ENCODE measurements around the gene PABPN1.

Gene PABPN1

GRCh38 chr14:23355871-23356435, 34.7 kb downstream of the PABPN1 start:
- Histone ChIP-seq H3K27me3 (ENCODE audit: control insufficient read depth in 1 of 2, insufficient read depth in 2 of 2, low read length in 2 of 2) (no peaks in the 10 kb centered on the region), H3K27ac (ENCODE audit: low read depth, low read length) (no peak overlapping the region), H3K36me3 (ENCODE audit: insufficient read depth, low read length) (peaks cover 17% of the 10 kb centered on the region), H3K4me1 (ENCODE audit: insufficient read depth, low read length) (peaks cover 17% of the 10 kb centered on the region), H3K9me3 (ENCODE audit: low read length) (no peaks in the 10 kb centered on the region), H3K4me3 (ENCODE audit: low read depth in 1 of 2, low read length in 2 of 2) (no peak overlapping the region), H3K9ac (ENCODE audit: low read length) (no peak overlapping the region)

GRCh38 chr14:23356662-23357061, 35.4 kb downstream of the PABPN1 start:
- no peak overlapping the region for H3K4me3 ChIP-seq (ENCODE audit: low read depth in 1 of 2, low read length in 2 of 2)
- peaks cover 19% of the 10 kb centered on the region for H3K4me1 ChIP-seq (ENCODE audit: insufficient read depth, low read length)
- H3K27me3 ChIP-seq (ENCODE audit: control insufficient read depth in 1 of 2, insufficient read depth in 2 of 2, low read length in 2 of 2) = no peaks in the 10 kb centered on the region
- H3K36me3 ChIP-seq (ENCODE audit: insufficient read depth, low read length) = peaks cover 17% of the 10 kb centered on the region
- H3K9ac ChIP-seq (ENCODE audit: low read length) = no peak overlapping the region
- no peak overlapping the region for H3K27ac ChIP-seq (ENCODE audit: low read depth, low read length)
- no peaks in the 10 kb centered on the region for H3K9me3 ChIP-seq (ENCODE audit: low read length)

GRCh38 chr14:23357261-23357660, 36.0 kb downstream of the PABPN1 start:
- H3K4me1 ChIP-seq (ENCODE audit: insufficient read depth, low read length) = peaks cover 22% of the 10 kb centered on the region
- no peak overlapping the region for H3K4me3 ChIP-seq (ENCODE audit: low read depth in 1 of 2, low read length in 2 of 2)
- H3K27me3 ChIP-seq (ENCODE audit: control insufficient read depth in 1 of 2, insufficient read depth in 2 of 2, low read length in 2 of 2) = no peaks in the 10 kb centered on the region
- H3K36me3 ChIP-seq (ENCODE audit: insufficient read depth, low read length) = peaks cover 17% of the 10 kb centered on the region
- no peak overlapping the region for H3K9ac ChIP-seq (ENCODE audit: low read length)
- H3K9me3 ChIP-seq (ENCODE audit: low read length) = no peaks in the 10 kb centered on the region
- H3K27ac ChIP-seq (ENCODE audit: low read depth, low read length) = no peak overlapping the region

GRCh38 chr14:23358042-23358441, 36.8 kb downstream of the PABPN1 start:
- Histone ChIP-seq H3K4me1 (ENCODE audit: insufficient read depth, low read length) (peaks cover 22% of the 10 kb centered on the region), H3K36me3 (ENCODE audit: insufficient read depth, low read length) (peaks cover 17% of the 10 kb centered on the region), H3K27ac (ENCODE audit: low read depth, low read length) (no peak overlapping the region), H3K27me3 (ENCODE audit: control insufficient read depth in 1 of 2, insufficient read depth in 2 of 2, low read length in 2 of 2) (no peaks in the 10 kb centered on the region), H3K4me3 (ENCODE audit: low read depth in 1 of 2, low read length in 2 of 2) (no peak overlapping the region), H3K9me3 (ENCODE audit: low read length) (no peaks in the 10 kb centered on the region), H3K9ac (ENCODE audit: low read length) (no peak overlapping the region)

GRCh38 chr14:23358553-23359166, 37.4 kb downstream of the PABPN1 start:
- H3K9ac ChIP-seq (ENCODE audit: low read length) = no peak overlapping the region
- H3K27ac ChIP-seq (ENCODE audit: low read depth, low read length) = no peak overlapping the region
- H3K4me3 ChIP-seq (ENCODE audit: low read depth in 1 of 2, low read length in 2 of 2) = no peak overlapping the region
- H3K36me3 ChIP-seq (ENCODE audit: insufficient read depth, low read length) = peaks cover 17% of the 10 kb centered on the region
- H3K27me3 ChIP-seq (ENCODE audit: control insufficient read depth in 1 of 2, insufficient read depth in 2 of 2, low read length in 2 of 2) = no peaks in the 10 kb centered on the region
- H3K9me3 ChIP-seq (ENCODE audit: low read length) = no peaks in the 10 kb centered on the region
- H3K4me1 ChIP-seq (ENCODE audit: insufficient read depth, low read length) = peaks cover 25% of the 10 kb centered on the region

GRCh38 chr14:23359167-23359626, 37.9 kb downstream of the PABPN1 start:
- Histone ChIP-seq H3K27me3 (ENCODE audit: control insufficient read depth in 1 of 2, insufficient read depth in 2 of 2, low read length in 2 of 2) (no peaks in the 10 kb centered on the region), H3K4me3 (ENCODE audit: low read depth in 1 of 2, low read length in 2 of 2) (no peak overlapping the region), H3K36me3 (ENCODE audit: insufficient read depth, low read length) (peaks cover 17% of the 10 kb centered on the region), H3K27ac (ENCODE audit: low read depth, low read length) (no peak overlapping the region), H3K9me3 (ENCODE audit: low read length) (no peaks in the 10 kb centered on the region), H3K9ac (ENCODE audit: low read length) (no peak overlapping the region), H3K4me1 (ENCODE audit: insufficient read depth, low read length) (peaks cover 30% of the 10 kb centered on the region)

GRCh38 chr14:23359722-23360447, 38.6 kb downstream of the PABPN1 start:
- H3K4me3 ChIP-seq (ENCODE audit: low read depth in 1 of 2, low read length in 2 of 2) = no peak overlapping the region
- no peak overlapping the region for H3K27ac ChIP-seq (ENCODE audit: low read depth, low read length)
- peaks cover 35% of the 10 kb centered on the region for H3K4me1 ChIP-seq (ENCODE audit: insufficient read depth, low read length)
- peaks cover 17% of the 10 kb centered on the region for H3K36me3 ChIP-seq (ENCODE audit: insufficient read depth, low read length)
- no peaks in the 10 kb centered on the region for H3K9me3 ChIP-seq (ENCODE audit: low read length)
- no peaks in the 10 kb centered on the region for H3K27me3 ChIP-seq (ENCODE audit: control insufficient read depth in 1 of 2, insufficient read depth in 2 of 2, low read length in 2 of 2)
- H3K9ac ChIP-seq (ENCODE audit: low read length) = no peak overlapping the region

- Histone ChIP-seq H3K4me1 (ENCODE audit: insufficient read depth, low read length) (peaks cover 35% of the 10 kb centered on the region), H3K27me3 (ENCODE audit: control insufficient read depth in 1 of 2, insufficient read depth in 2 of 2, low read length in 2 of 2) (no peaks in the 10 kb centered on the region), H3K36me3 (ENCODE audit: insufficient read depth, low read length) (peaks cover 17% of the 10 kb centered on the region), H3K9ac (ENCODE audit: low read length) (no peak overlapping the region), H3K27ac (ENCODE audit: low read depth, low read length) (peak overlapping the region; percentile 23), H3K9me3 (ENCODE audit: low read length) (no peaks in the 10 kb centered on the region), H3K4me3 (ENCODE audit: low read depth in 1 of 2, low read length in 2 of 2) (no peak overlapping the region)
These were observed 39.2 kb downstream of the PABPN1 start for GRCh38 chr14:23360496-23360895.

GRCh38 chr14:23361320-23361719, 40.1 kb downstream of the PABPN1 start:
- H3K4me3 ChIP-seq (ENCODE audit: low read depth in 1 of 2, low read length in 2 of 2) = no peak overlapping the region
- H3K4me1 ChIP-seq (ENCODE audit: insufficient read depth, low read length) = peaks cover 35% of the 10 kb centered on the region
- H3K9ac ChIP-seq (ENCODE audit: low read length) = no peak overlapping the region
- H3K36me3 ChIP-seq (ENCODE audit: insufficient read depth, low read length) = peaks cover 13% of the 10 kb centered on the region
- no peaks in the 10 kb centered on the region for H3K9me3 ChIP-seq (ENCODE audit: low read length)
- H3K27me3 ChIP-seq (ENCODE audit: control insufficient read depth in 1 of 2, insufficient read depth in 2 of 2, low read length in 2 of 2) = peaks cover 0 to 4% of the 10 kb centered on the region in 2 donors
- H3K27ac ChIP-seq (ENCODE audit: low read depth, low read length) = no peak overlapping the region

- Histone ChIP-seq H3K4me1 (ENCODE audit: insufficient read depth, low read length) (peaks cover 37% of the 10 kb centered on the region), H3K9me3 (ENCODE audit: low read length) (no peaks in the 10 kb centered on the region), H3K27me3 (ENCODE audit: control insufficient read depth in 1 of 2, insufficient read depth in 2 of 2, low read length in 2 of 2) (peaks cover 0 to 4% of the 10 kb centered on the region in 2 donors), H3K9ac (ENCODE audit: low read length) (no peak overlapping the region), H3K36me3 (ENCODE audit: insufficient read depth, low read length) (peaks cover 11% of the 10 kb centered on the region), H3K4me3 (ENCODE audit: low read depth in 1 of 2, low read length in 2 of 2) (no peak overlapping the region), H3K27ac (ENCODE audit: low read depth, low read length) (no peak overlapping the region)
These were observed 40.5 kb downstream of the PABPN1 start for GRCh38 chr14:23361763-23362162.

- peaks cover 11% of the 10 kb centered on the region for H3K36me3 ChIP-seq (ENCODE audit: insufficient read depth, low read length)
- H3K4me1 ChIP-seq (ENCODE audit: insufficient read depth, low read length) = peaks cover 41% of the 10 kb centered on the region
- H3K27me3 ChIP-seq (ENCODE audit: control insufficient read depth in 1 of 2, insufficient read depth in 2 of 2, low read length in 2 of 2) = peaks cover 0 to 4% of the 10 kb centered on the region in 2 donors
- H3K9me3 ChIP-seq (ENCODE audit: low read length) = no peaks in the 10 kb centered on the region
- H3K9ac ChIP-seq (ENCODE audit: low read length) = no peak overlapping the region
- no peak overlapping the region for H3K4me3 ChIP-seq (ENCODE audit: low read depth in 1 of 2, low read length in 2 of 2)
- H3K27ac ChIP-seq (ENCODE audit: low read depth, low read length) = no peak overlapping the region
These were observed 40.9 kb downstream of the PABPN1 start for GRCh38 chr14:23362200-23362599.

Data from muscle layer of colon (tissue), 2 donors.